Adrenal gland (tissue), 12 donors: ENCODE measurements around the gene COL19A1. TPM values are rescaled to one million over a fixed set of nuclear protein-coding genes. Genes with fewer than 3 reads are reported as not detected.

Source experiments
- DNase-seq, 7 donors: peaks; one replicate each; pipeline ENCODE4 v3.0.0-alpha.2; 2019 to 2020
- H3K27ac ChIP-seq, 5 donors: fragments of 200-600 bp; sonication (generic) in 4 of 5; 1 replicate in 3 of 5; 2 replicates in 2 of 5; pipeline versions ENCODE4 v1.5.1 to v1.8.0; 2016 to 2020; ENCODE audit warnings: mild to moderate bottlenecking in 1 of 5
- H3K27me3 ChIP-seq: fragments of 200-600 bp; 2 replicates; pipeline ENCODE4 v1.8.0; 2021
- H3K36me3 ChIP-seq, 2 donors: fragments of 200-600 bp; replicated peaks in 1 of 2; 1 replicate in 1 of 2; 2 replicates in 1 of 2; pipeline versions ENCODE4 v1.5.1 to v1.8.0; 2018 to 2022
- H3K4me1 ChIP-seq, 2 donors: fragments of 200-600 bp; replicated peaks in 1 of 2; 1 replicate in 1 of 2; 2 replicates in 1 of 2; pipeline versions ENCODE4 v1.5.1 to v1.8.0; 2018 to 2021
- H3K4me3 ChIP-seq, 4 donors: fragments of 200-600 bp; sonication (generic) in 3 of 4; one replicate each; pipeline ENCODE4 v1.5.1; 2016 to 2018
- H3K9me3 ChIP-seq, 3 donors: fragments of 200-600 bp; sonication (generic) in 1 of 3; replicated peaks in 1 of 3; 1 replicate in 2 of 3; 2 replicates in 1 of 3; pipeline versions ENCODE4 v1.5.1 to v1.8.0; 2016 to 2021
- POLR2A ChIP-seq, 2 donors: fragments of 450-650 bp; IDR thresholded peaks; one replicate each; pipeline ENCODE4 v1.6.1; 2017; ENCODE audit warnings: antibody characterized with exemption in 2 of 2, mild to moderate bottlenecking in 2 of 2, moderate library complexity in 1 of 2
- WGBS, 4 donors: extraction: QIAGEN DNeasy Blood & Tissue Kit in 2 of 4; methylation state at CpG; one replicate each; pipeline versions ENCODE4 v1.1.5 to v1.1.7; 2013 to 2017; 5-methylcytosine and 5-hydroxymethylcytosine counted together
- intact Hi-C, 2 donors: fragments of 100-400 bp; cut with DNase I; formaldehyde crosslinking; loops; one replicate each; pipeline versions ENCODE4 v1.14.1 to v1.15.0; 2022 to 2023
- polyA plus RNA-seq, 3 donors: library from polyadenylated mRNA; stranded (reverse); fragments of 200-250 nt in 2 of 3; fragments of 350-450 nt in 1 of 3; fragmentation: Illumina TruSeq in 1 of 3; extraction: RNeasy Lipid Tissue Mini Kit (QIAGEN cat#74804) in 1 of 3; gene quantifications; one replicate each; pipeline ENCODE4 v1.2.3, GENCODE V29; 2013 to 2014
- total RNA-seq, 9 donors: library from RNA; depleted of rRNA in 4 of 9; stranded (reverse); fragments of >200 nt in 4 of 9; fragments of 120-200 nt in 1 of 9; fragmentation: NEBNext Ultra II Directional in 1 of 9; extraction: Animal tissue kit (Norgen Biotek cat#: 25700) in 1 of 9; gene quantifications; one replicate each; pipeline versions ENCODE4 v1.1.0 to v1.2.4, GENCODE V29; 2013 to 2023
- TF ChIP-seq, protein P1 (sequence below), 6 experiments: fragments of 450-650 bp in 4 of 6; fragments of 200-600 bp in 2 of 6; sonication (generic) in 1 of 6; IDR thresholded peaks; 1 replicate in 5 of 6; 2 replicates in 1 of 6; pipeline versions ENCODE4 v1.5.1 to v1.8.0; 2016 to 2021; ENCODE audit warnings: antibody characterized with exemption in 6 of 6, mild to moderate bottlenecking in 2 of 6, moderate library complexity in 1 of 6
- donor health status: healthy with polysubstance abuse.
- donor health status: Bipolar disorder and iron deficiency.
- donor health status: DM: yes; HTN: yes; CAD: no.
- donor health status: DM: no; HTN: no; CAD: no.
- donor health status: DM: no; HTN: no; CAD: no.
- donor health status: DM: yes; HTN: yes; CAD: no.

Gene COL19A1
- total and polyA plus RNA-seq, 12 donors: under 0.01 to 0.32 (median 0.11) TPM; not detected in 5

DNA sequence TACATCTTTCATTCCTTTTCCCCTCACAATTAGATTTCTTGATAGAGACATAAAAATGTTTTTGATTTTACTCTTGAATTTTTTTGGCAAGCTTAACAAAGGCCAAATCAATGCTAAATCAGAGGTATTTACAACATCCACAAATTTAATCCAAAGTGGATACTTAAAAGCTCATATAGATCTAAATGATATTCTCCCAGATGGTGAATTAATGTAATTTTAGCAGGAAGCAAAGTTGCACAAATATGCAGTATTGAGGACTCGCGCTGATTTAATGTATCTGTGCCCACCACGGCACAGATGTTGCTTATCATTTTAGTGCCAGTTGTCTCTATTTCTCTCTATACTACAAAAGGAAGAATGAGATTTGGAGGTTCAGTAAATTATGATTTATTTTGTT lies 167.4 kb downstream of the COL19A1 start:
- intact Hi-C loops: no loop called here
- Histone ChIP-seq H3K27me3 (no peaks in the 10 kb centered on the region), H3K27ac (no peak overlapping the region), H3K9me3 (no peaks in the 10 kb centered on the region), H3K36me3 (no peaks in the 10 kb centered on the region), H3K4me3 (no peak overlapping the region), H3K4me1 (no peaks in the 10 kb centered on the region)
- DNase-seq: no peak
- TF ChIP-seq, protein P1, sequence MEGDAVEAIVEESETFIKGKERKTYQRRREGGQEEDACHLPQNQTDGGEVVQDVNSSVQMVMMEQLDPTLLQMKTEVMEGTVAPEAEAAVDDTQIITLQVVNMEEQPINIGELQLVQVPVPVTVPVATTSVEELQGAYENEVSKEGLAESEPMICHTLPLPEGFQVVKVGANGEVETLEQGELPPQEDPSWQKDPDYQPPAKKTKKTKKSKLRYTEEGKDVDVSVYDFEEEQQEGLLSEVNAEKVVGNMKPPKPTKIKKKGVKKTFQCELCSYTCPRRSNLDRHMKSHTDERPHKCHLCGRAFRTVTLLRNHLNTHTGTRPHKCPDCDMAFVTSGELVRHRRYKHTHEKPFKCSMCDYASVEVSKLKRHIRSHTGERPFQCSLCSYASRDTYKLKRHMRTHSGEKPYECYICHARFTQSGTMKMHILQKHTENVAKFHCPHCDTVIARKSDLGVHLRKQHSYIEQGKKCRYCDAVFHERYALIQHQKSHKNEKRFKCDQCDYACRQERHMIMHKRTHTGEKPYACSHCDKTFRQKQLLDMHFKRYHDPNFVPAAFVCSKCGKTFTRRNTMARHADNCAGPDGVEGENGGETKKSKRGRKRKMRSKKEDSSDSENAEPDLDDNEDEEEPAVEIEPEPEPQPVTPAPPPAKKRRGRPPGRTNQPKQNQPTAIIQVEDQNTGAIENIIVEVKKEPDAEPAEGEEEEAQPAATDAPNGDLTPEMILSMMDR (IDR thresholded peaks at IDR 0.05): no peak
- no peak for TF ChIP-seq POLR2A (IDR thresholded peaks at IDR 0.05)
- 83 to 91% (median 86%) methylated on average over 3 of the region's 3 CpGs for WGBS, 4 donors

DNA sequence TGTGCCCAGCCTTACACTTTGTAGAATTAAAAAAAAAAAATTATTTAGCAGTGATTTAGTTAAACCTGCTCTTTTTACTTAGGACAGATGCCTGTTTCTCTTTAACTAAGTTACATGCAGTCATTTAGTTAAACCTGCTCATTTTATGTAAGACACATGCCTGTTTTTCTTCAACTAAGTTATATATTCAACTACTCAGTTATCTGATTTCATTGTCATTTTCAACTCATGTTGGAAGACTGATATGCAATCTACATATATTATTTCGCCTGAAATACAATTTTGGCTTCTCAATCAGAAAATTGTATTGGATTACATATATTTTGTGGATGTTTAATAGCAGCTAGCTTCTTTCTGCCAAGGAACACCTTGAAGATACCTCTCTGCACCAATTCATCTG lies 171.1 kb downstream of the COL19A1 start:
- TF ChIP-seq POLR2A (IDR thresholded peaks at IDR 0.05): no peak
- TF ChIP-seq, protein P1 (IDR thresholded peaks at IDR 0.05): no peak
- 42 to 69% (median 54%) methylated on average over 1 of the region's 1 CpG for WGBS, 4 donors
- intact Hi-C loops: no loop called here
- DNase-seq: no peak
- H3K4me1 ChIP-seq: no peaks in the 10 kb centered on the region
- H3K27ac ChIP-seq: no peak overlapping the region
- no peaks in the 10 kb centered on the region for H3K27me3 ChIP-seq
- no peaks in the 10 kb centered on the region for H3K36me3 ChIP-seq
- no peak overlapping the region for H3K4me3 ChIP-seq
- no peaks in the 10 kb centered on the region for H3K9me3 ChIP-seq

DNA sequence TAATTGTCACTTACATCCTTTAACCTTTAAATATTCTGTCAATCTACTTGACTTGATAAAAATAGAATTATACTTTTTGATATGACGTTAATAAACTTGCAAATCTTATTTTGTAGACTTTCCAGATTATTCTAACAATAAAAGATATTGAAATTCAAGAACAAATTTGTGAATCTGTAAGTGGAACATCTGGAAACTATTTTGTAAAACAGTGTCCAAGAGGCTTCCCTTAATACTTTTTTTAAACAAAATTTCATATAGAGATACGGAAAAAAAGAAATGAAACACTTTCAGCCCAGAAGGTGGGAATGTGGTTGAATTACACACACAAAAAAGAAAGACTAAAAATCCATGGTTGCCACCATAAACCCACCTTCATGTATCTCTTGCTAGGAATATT lies 174.4 kb downstream of the COL19A1 start:
- Histone ChIP-seq H3K27ac (no peak overlapping the region), H3K9me3 (no peaks in the 10 kb centered on the region), H3K4me1 (no peaks in the 10 kb centered on the region), H3K27me3 (no peaks in the 10 kb centered on the region), H3K4me3 (no peak overlapping the region), H3K36me3 (no peaks in the 10 kb centered on the region)
- intact Hi-C loops: no loop called here
- no peak for DNase-seq
- no peak for TF ChIP-seq POLR2A (IDR thresholded peaks at IDR 0.05)
- TF ChIP-seq, protein P1 (IDR thresholded peaks at IDR 0.05): no peak
- 56 to 63% (median 58%) methylated on average over 2 of the region's 2 CpGs for WGBS, 4 donors

GRCh38 chr6:70041411-70041810 lies 175.1 kb downstream of the COL19A1 start:
- H3K9me3 ChIP-seq: no peaks in the 10 kb centered on the region
- intact Hi-C loops: no loop called here
- no peaks in the 10 kb centered on the region for H3K27me3 ChIP-seq
- H3K4me3 ChIP-seq: no peak overlapping the region
- H3K27ac ChIP-seq: no peak overlapping the region
- no peaks in the 10 kb centered on the region for H3K36me3 ChIP-seq
- no peak for DNase-seq
- 67 to 89% (median 75%) methylated on average over 1 of the region's 1 CpG for WGBS, 4 donors
- H3K4me1 ChIP-seq: no peaks in the 10 kb centered on the region
- TF ChIP-seq POLR2A (IDR thresholded peaks at IDR 0.05): no peak
- TF ChIP-seq, protein P1 (IDR thresholded peaks at IDR 0.05): no peak
